GM19099 (cell line): ENCODE results near the gene DAAM2.

Experiments
- POLR2A ChIP-seq: IDR thresholded peaks from 3 replicates; pipeline ENCODE4 v1.6.1; 2011; ENCODE audit warnings: low read depth; ENCODE audit not compliant: insufficient read length; ENCODE audit errors: extremely low read depth

Gene DAAM2

GRCh38 chr6:39801456-39802251, 9.5 kb downstream of the DAAM2 start:
- TF ChIP-seq POLR2A = no peak

DNA sequence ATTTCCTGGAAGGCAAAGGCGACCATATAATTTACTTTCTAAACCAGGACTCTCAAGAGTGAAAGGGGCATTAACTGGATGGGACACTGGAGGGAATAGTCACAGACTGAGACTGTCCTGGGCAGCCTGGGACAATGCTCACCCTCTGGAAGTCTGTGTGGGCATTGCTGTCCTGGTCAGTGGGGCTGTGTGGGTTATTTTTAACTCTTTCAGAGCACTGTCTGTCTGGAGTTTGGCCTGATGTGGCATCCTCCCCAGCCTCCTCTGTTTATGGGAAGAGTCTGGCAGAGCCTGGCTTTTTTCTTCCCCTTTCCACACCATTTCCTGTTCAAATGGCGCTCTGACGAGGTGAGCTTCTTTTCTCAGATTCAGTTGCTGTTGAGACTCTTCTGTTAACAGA, 11.7 kb downstream of the DAAM2 start:
- no peak for TF ChIP-seq POLR2A

DNA sequence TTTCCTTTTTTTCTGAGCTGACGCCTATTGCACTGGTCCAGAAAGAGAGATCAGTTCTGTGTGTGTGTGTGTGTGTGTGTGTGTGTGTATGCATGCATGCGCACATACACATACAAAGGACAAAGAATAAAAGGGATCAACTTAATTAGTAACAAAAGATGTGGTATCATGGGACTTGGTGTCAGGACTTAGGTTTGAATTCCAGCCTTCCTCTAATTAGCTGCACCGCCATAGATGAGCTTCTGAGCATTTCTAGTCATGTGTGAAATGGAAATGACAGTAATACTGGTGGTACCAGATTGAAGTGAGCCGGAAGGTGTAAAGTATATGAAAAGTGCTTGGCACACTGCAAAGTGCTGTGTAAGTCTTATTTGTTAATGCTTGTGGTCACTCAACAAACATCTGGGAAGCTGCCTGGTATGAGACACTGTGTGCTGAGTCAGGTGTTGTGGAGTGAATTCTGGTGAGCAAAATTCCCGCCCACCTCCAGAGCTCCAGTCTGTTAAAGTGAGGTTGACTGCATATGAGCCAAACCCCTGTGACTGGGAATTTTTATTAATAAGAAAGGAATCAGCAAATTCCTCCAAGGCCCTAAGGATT, 12.4 kb downstream of the DAAM2 start:
- TF ChIP-seq POLR2A = no peak

DNA sequence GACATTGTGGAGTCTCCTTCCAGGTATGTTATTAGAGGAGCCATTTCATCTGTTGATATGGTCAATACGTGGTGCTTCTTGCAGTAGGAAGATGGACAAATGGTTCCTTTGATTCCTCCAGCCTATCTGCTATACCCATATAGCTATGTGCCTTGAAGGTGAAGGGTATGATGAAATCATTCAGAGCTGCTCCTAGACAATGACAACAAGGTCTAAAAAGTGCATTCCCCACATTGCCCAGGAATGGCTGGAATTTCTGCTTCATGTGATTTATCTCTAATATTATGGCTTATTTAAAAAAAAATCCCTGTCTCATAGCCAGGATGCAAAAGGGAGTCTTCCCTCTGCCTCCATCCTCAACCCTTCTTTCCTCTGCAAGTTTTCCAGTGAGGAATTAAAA, 14.1 kb downstream of the DAAM2 start:
- no peak for TF ChIP-seq POLR2A

- no peak for TF ChIP-seq POLR2A
These were observed 16.2 kb downstream of the DAAM2 start for GRCh38 chr6:39808346-39808745.

DNA sequence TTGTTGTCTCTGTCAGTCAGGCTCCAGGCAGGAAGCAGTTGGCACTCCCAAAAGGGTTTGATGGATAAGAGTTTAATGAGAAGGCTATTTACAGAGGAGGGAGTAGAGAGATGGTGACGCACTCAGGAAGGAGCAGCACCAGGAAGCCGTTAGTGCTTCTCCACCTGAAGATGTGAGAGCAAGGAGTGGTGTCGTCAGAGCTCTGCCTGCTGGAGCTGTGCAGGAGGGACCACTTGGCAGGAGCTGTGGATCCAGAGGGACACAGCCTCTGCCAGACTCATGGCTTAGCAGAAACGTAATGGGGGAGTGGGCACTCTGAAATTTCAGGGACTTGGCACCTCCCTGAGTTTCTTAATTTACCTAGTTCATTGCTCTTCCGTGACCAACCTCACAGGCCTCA, 16.8 kb downstream of the DAAM2 start:
- no peak for TF ChIP-seq POLR2A

- no peak for TF ChIP-seq POLR2A
These were observed 19.7 kb downstream of the DAAM2 start for GRCh38 chr6:39811835-39812345.

DNA sequence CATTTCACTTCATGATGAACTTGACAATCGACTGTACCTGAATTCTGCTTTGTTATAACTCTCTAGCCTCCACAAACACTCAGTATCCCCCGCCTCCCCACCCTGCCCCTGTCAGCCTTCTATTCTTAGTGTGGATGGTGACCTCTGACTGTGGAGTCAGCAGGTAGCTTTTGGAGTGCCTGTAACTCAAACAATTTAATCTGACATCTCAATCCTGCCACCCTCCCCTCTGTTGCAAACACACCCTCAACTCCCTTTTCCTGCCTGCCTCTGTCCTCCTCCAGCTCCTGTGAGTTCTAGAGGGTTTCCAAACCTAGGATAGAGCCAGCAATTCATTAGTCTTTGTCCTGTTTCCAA, 20.3 kb downstream of the DAAM2 start:
- TF ChIP-seq POLR2A = no peak

DNA sequence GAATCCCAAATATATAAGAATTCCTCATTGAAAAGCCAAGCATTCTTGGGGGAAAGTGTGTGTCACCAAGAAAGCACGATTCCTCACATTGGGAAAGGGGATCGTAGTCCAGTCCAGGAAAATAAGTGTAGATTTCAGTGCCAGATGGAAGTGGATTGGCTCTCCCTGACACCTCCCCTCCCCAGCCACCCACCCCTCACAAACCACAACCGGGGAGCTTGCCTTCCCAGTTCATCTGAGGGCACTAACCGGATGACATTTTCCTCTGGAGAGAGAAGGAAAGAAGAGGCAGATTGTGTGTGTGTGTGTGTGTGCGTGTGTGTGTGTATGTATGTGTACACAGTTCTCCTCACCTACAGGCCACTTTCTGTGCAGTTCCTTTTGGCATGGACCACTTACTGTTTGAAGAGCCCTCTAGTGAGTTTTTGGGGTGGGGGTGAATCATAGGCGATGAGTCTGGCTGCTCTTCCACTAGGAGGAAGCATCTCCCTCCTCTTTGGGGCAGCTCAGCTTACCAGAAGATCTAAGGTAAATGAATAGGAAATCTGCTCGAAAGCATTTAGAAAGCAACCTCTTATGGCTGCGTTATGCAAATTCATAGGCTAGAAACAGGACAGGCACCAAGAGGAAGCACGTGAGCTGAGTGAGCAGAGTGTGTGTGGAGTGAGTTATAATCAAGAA, 20.8 kb downstream of the DAAM2 start:
- TF ChIP-seq POLR2A = no peak

DNA sequence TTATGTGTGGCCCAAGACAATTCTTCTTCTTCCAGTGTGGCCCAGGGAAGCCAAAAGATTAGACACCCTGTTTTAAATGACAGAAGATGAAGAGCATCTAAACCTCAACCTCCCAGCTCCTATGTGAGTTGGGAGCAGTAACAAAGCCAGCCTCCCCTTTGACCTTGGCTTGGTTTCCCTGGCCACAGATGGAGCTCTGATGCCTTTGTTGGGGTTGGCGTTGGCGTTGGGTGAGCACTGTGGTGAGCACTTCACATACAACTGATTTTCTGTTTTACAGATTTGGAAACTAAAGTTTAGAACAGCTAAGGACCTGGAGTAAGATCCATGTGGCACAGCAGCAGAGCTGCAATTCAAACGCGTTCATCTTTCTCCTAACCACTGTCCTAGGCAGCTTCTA, 22.1 kb downstream of the DAAM2 start:
- no peak for TF ChIP-seq POLR2A

DNA sequence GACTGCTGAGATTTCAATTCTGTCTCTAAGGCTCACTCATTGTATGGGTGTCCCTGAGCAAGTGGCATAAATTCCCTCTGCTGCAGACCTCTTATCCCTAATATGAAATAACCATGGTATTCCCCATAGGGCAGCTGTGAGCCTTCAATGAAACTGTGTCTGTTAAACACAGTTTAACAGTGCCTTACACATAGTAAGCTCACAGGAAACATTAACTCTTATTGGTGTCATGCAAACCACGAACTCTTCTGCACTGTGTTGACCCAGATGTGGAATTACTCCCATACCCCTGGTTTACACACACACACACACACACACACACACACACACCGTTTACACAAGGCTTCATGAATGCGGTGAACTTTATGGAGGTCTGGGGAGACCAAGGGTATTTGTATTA, 23.2 kb downstream of the DAAM2 start:
- TF ChIP-seq POLR2A = no peak

GRCh38 chr6:39816747-39817146, 24.6 kb downstream of the DAAM2 start:
- TF ChIP-seq POLR2A = no peak

DNA sequence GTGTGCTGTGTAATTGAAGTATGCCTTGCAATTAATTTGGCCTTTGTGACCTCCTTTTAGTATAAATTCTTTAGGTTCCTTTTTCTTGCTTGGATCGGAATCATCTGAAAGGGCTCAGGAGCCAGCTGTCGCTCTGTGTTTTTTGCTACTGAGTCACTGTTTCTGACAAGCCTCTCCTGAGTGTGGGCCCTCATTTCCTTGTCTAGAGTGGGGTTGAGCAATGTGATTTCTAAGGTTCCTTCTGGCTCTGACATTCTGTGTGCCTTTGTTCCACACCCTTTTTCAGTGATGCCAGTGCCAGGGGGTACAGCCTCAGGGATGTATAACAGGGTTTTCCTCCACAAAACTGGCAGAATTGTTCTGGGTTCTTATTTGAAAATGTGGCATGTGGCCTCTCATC, 26.5 kb downstream of the DAAM2 start:
- no peak for TF ChIP-seq POLR2A

DNA sequence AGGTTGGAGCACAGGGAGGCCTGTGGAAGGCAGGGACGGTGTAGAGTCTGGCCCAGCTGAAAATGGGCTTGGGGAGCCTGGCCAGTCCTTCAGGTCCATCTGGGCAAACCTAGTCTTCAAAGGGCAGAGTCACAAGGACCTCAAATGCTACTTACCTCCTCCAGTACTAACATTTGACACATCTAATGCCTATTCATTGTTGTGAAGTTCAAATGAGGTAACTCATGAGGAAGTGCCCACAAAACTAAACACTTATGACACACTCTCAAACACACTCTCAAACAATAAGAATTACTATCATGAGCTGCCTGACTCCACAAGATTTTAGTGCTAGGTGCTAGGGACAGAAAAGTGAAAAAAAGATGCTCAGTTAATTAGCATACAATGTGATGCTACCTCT, 27.1 kb downstream of the DAAM2 start:
- no peak for TF ChIP-seq POLR2A

DNA sequence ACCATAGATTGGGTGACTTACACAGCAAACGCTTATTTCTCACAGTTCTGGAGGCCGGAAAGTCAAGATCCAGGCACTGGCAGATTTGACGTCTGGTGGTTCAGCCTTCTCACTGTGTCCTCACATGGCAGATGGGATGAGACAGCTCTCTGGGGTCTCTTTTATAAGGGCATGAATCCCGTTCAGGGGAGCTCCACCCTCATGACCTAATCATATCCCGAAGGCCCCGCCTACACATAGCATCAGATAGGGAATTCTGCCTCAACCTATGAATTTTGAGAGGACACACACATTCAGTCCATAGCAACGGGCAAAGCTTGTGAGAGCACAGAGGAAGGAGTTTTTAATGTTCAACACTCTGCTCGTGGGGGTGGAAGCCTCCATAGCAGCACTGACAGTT, 27.5 kb downstream of the DAAM2 start:
- no peak for TF ChIP-seq POLR2A

DNA sequence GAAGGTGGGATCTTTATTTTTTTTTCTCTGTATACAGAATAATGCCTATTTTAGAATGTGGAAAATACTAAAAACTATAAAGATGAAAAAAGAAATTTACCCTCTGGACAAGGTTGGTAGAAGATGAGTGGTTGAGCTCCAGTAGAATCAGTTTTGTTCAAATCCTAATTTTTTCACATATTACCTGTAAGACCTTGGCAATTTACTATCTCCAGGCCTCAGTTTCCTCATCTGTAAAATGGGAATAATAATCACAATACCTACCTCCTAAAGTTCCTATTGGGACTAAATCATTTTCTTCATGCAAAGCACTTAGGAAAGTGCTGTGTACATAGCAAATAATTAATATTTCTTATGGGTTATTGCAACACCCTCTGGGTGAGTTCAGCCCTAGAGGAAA, 28.4 kb downstream of the DAAM2 start:
- TF ChIP-seq POLR2A = no peak

DNA sequence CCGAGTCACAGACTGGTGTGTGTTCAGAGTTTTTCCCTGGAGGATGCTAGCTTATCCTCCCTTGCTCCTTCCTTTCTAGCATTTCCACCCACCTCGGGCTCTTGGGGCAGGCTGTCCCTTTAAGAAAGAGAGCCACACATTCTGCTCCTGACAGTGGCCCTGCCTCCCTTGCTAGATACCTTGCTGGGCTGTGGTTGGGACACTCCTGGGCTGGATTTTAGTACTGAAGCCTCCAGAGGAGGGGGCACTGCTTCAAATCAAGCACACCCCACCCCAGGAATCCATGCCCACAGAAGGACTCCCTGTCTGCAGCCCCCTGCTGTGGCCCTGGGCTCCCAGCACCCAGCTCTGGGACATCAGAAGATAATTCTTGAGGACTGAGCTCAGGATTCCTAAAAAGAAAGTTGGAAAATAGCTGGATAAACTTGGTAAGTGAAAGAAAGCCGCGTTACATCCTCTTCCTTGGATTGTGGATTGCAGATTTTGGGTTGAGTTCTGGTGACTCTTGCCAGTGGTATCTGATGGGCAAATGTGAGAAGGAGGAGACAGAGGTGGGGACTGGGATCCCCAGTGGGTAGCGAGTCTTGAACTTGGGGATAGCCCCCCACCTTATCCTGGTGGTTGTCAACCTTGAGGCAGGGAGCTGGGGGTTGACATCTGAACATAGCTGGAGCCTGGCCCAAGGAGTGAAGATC, 29.0 kb downstream of the DAAM2 start:
- TF ChIP-seq POLR2A = no peak
